ENCODE results near the gene HCRT. TPM values are rescaled to one million over a fixed set of nuclear protein-coding genes. Genes with fewer than 3 reads are reported as not detected.
"Not testable (repeated sequence)": the region's sequence is repeated elsewhere in the genome, so short reads cannot be mapped to it uniquely, and the experiment has no call there.

The HCRT gene
- total RNA-seq, 1 donor from 2014 or later, result not detected

DNA sequence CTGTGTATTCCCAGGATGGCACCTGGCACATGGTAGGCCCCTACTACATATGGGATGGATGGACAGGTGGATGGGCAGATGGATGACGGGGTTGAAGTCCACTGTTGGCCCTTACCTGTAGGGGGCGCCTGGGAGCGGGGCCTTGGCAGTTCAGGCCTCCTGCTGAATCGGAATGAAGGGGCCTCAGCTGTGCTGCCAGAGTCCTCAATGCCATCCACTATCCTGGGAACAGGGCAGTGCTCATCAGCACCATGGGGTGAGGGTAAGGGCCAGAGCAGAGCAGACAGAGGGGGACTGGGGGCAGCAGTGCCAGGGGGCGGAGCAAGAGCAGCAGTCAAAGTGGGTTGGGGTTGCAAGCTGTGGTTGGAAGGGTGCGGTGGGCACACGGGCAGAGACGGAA, 22.1 kb downstream of the HCRT start:
- ATAC-seq (no peak), DNase-seq (ENCODE audit: missing footprints) (no peak)
- intact Hi-C loops (cut with DNase I), result no loop called here

GRCh38 chr17:42160531-42160910, 24.7 kb downstream of the HCRT start:
- no peak for ATAC-seq
- DNase-seq (ENCODE audit: missing footprints), result no peak
- intact Hi-C loops (cut with DNase I), result no loop called here

DNA sequence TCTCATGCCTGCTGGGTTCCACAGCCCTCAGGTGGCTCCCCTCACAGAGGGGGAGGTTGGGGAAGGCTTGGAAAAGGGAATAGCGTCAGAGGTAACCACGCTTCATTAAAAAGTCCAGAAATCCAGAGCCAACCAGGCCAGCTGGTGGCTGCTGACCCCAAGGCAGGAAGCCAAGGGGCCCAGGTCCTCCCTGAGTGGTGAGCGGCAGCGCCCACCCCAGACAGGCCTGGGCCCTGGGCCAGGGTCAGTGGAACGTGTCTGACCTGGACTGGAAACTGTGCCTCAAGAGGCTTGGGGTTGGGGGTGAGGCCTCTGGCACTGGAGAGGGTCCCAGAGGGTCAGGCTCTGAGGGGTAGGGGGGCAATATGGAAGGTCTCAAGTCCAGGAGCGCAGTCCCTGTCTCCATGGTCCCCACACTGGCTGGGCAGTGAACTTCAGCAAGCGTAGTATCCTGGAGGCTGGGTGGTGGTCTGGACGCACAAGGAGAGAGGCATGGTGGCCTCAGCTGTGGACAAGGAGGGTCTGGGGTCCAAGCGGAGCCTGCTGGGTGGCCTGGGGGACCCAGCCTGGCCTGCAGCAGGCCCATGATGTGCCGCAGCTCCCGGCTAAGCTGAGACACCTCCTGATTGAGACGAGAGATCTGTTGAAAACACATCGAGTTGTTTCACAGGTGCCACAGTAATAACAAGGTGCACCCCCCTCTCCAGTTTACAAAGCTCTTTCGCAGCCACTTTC, 25.3 kb downstream of the HCRT start:
- DNase-seq (ENCODE audit: missing footprints), result no peak

GRCh38 chr17:42155614-42156045, 29.6 kb downstream of the HCRT start:
- intact Hi-C loops (cut with DNase I), result no loop called here
- ATAC-seq, result no peak
- no peak for DNase-seq (ENCODE audit: missing footprints)

More for the DNA sequence above, 25.3 kb downstream of the HCRT start:
- intact Hi-C loops (cut with DNase I), result no loop called here
- no peak for ATAC-seq

GRCh38 chr17:42153919-42154742, 31.1 kb downstream of the HCRT start:
- ATAC-seq, result no peak
- intact Hi-C loops (cut with DNase I), result no loop called here
- no peak for DNase-seq (ENCODE audit: missing footprints)

DNA sequence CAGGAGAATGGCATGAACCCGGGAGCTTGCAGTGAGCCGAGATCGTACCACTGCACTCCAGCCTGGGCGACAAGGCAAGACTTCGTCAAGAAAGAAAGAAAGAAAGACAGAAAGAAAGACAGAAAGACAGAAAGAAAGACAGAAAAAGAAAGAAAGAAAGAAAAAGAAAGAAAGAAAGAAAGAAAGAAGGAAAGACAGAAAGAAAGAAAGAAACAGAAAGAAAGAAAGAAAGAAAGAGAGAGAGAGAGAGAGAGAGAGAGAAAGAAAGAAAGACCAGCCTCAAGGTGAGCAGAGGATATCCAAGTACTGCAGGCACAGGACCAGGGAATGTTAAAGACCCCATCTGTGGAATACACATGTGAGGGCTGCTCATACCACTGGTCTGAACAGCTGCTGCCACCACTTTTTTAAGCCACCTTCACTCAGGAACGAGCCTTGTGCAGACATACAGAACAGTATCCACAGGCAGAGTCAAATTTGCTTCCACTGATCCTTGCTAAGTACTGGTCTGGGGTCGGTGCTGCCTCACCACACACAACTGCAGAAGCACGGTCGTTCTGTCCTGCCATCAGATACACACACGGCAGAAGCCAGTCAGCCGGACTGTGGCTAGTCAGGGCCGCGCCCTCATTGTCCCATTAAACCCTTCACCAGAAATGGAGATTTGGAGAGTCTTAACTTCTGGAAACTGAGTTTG, 38.2 kb downstream of the HCRT start:
- ATAC-seq (no peak), DNase-seq (ENCODE audit: missing footprints) (no peak)

GRCh38 chr17:42143138-42143537, 42.1 kb downstream of the HCRT start:
- DNase-seq (ENCODE audit: missing footprints); ATAC-seq; intact Hi-C loops (cut with DNase I): not testable (repeated sequence)

More for the DNA sequence above, 38.2 kb downstream of the HCRT start:
- intact Hi-C loops (cut with DNase I), result no loop called here

DNA sequence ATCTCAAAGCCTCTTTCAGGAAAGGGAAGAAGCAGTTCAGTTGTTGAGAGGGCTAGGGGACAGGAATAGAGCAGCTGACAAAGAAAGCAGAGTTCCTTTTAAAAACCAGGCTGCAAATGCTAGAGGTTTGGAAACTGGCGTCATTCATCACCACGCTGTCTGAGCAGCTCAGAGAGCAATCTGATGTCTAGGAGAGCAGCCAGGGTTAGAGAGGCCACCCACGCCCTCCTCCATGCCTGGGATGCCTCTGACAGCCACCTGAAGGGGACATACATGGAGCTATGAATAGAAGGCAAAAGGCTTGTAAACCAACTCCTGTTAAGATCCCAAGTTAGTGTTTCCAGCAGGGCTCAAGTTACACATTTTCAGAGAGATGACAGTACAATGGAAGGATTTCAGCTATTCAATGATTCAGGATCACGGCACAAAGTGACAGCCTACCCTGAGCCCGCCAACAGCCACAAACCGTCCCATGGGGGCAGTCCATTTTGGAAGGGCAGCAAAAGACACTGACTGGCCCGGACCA, 42.8 kb downstream of the HCRT start:
- ATAC-seq (peak; percentile 72), DNase-seq (ENCODE audit: missing footprints) (no peak)
- intact Hi-C loops (cut with DNase I), result no loop called here

DNA sequence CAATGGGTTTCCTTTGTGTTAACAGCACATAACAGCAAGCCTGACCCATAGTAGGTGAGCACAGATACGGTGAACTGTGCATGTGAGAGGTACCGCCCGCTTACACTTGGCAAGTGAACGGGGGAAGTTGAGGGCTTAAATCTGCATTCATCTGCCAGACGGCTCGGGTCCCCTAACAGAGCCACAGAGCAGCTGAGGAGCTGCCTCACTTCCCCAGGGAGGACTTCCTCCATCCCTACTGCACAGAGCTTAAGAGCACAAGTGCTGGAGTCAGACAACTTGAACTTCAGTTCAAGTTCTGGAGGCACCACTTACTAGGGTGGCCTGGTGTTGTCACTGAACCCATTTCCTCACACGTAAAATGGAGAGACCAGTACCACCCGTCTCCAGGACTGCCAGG, 43.9 kb downstream of the HCRT start:
- ATAC-seq, result peak; percentile 21
- no peak for DNase-seq (ENCODE audit: missing footprints)
- intact Hi-C loops (cut with DNase I), result no loop called here

GRCh38 chr17:42140690-42141089, 44.6 kb downstream of the HCRT start:
- ATAC-seq; intact Hi-C loops (cut with DNase I); DNase-seq (ENCODE audit: missing footprints): not testable (repeated sequence)

GRCh38 chr17:42138749-42139492, 46.3 kb downstream of the HCRT start:
- DNase-seq (ENCODE audit: missing footprints), result no peak
- intact Hi-C loops (cut with DNase I), result no loop called here
- ATAC-seq, result peak; percentile 22

GRCh38 chr17:42136654-42137051, 48.6 kb downstream of the HCRT start:
- intact Hi-C loops (cut with DNase I), result no loop called here
- DNase-seq (ENCODE audit: missing footprints), result no peak
- no peak for ATAC-seq

DNA sequence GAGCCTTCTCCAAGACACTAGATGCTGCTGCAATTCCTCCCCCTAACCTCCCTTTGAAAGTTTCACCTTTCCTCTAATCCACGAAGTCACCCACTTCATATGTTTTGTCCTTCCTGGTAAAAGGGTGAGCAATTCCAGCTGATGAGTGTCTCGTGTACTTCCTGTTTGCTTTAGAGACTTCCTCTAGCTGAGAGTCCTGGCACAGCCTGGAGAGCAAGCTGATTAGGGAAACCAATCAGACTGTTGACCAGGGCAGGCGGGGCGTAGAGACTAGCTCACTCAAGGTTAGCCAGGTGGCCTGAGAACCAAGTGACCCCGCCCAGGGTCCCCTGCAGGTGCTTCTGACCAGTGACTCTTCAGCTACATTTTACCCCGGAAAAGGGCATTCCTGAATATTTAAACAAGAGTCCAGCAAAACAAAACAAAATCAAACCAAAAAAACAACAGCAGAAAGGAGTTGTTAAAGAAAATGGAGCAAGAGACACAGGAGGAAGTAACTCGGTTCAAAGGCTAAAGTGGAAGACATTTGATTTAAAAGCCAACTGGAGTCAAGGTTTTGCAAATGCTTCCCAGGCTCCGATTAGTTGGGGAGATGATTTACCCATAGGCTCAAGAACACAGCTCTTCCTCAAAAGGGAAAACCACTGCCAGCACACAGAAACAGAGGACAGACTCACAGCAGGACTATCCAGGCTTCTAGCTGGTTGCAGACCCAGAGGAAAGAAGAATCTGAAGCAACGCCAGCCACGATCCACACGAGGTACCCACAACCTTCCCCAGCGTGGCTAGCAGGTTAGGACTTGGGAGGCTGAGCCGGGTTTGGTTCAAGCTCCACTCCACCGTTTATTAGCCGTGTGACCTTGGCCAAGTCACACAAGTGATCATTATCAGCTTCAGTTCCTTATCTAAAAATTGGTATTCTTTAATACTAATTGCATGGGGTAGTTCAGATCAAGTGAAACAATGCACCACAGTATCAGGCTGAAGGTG, 49.3 kb downstream of the HCRT start:
- ATAC-seq (peak; percentile 78), DNase-seq (ENCODE audit: missing footprints) (peak; percentile 86)
- intact Hi-C loops (cut with DNase I), result no loop called here

- no peak for DNase-seq (ENCODE audit: missing footprints)
- intact Hi-C loops (cut with DNase I), result no loop called here
- ATAC-seq, result no peak
Measured at GRCh38 chr17:42135151-42135550, 50.1 kb downstream of the HCRT start.

Measured in Right ventricle myocardium inferior (tissue), 1 donor.